WI38 (cell line): ENCODE results near the gene SHISA5.

Source experiments
- H3K4me3 ChIP-seq: 2 replicates; pipeline ENCODE4 v1.5.1; 2011; ENCODE audit warnings: low read depth, mild to moderate bottlenecking, control low read depth, low read length
- TF ChIP-seq, protein P1 (sequence below): IDR thresholded peaks from 2 replicates; pipeline ENCODE4 v1.5.1; 2012; ENCODE audit warnings: low read depth, mild to moderate bottlenecking, control low read depth, low read length

SHISA5 gene

DNA sequence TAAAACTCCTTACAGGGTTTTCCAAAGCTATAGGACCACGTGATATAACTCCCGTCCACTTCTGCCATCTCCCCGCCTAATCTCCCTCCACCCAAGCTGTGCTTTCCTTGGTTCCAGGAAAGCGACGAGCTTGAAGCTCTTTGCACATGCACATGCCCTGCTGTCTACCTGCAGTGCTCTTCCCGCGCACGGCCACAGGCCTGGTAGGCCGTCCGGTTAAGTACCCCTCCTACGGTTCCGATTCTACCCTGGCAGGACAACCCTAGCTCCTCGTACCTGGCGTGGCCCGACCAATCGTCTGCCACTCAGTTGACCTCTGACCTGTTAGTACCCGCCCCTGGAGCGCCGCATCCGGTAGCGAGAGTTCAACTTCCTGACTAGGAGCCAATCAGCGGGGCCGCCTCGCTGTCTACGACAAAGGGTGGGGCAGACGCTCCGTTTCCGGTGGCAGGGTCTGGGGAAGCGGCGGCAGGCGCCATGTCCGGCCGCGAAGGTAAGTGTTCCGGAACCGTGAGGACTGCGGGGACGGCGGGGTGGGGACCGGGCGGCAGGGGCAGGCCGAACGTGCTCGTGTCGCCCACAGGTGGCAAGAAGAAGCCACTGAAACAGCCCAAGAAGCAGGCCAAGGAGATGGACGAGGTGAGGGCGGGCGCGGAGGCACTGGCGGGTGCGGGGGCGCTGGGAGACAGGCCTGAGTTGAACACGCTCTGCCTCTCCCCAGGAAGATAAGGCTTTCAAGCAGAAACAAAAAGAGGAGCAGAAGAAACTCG is 64.0 kb downstream of the SHISA5 start, which contains the start of the genes CCDC51 and TMA7:
Gene CCDC51, minus strand, starts transcription at position 300 of the 770 bp plus-strand sequence. CDS start 4,991 bp downstream, outside the sequence.
Gene TMA7, plus strand, starts transcription at position 438 of the 770 bp plus-strand sequence. Its CDS starts 40 bp downstream, at position 478.
- TF ChIP-seq, protein P1, sequence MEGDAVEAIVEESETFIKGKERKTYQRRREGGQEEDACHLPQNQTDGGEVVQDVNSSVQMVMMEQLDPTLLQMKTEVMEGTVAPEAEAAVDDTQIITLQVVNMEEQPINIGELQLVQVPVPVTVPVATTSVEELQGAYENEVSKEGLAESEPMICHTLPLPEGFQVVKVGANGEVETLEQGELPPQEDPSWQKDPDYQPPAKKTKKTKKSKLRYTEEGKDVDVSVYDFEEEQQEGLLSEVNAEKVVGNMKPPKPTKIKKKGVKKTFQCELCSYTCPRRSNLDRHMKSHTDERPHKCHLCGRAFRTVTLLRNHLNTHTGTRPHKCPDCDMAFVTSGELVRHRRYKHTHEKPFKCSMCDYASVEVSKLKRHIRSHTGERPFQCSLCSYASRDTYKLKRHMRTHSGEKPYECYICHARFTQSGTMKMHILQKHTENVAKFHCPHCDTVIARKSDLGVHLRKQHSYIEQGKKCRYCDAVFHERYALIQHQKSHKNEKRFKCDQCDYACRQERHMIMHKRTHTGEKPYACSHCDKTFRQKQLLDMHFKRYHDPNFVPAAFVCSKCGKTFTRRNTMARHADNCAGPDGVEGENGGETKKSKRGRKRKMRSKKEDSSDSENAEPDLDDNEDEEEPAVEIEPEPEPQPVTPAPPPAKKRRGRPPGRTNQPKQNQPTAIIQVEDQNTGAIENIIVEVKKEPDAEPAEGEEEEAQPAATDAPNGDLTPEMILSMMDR, result no peak
- H3K4me3 ChIP-seq, result peak within 1 kb of the TSS; percentile 96

DNA sequence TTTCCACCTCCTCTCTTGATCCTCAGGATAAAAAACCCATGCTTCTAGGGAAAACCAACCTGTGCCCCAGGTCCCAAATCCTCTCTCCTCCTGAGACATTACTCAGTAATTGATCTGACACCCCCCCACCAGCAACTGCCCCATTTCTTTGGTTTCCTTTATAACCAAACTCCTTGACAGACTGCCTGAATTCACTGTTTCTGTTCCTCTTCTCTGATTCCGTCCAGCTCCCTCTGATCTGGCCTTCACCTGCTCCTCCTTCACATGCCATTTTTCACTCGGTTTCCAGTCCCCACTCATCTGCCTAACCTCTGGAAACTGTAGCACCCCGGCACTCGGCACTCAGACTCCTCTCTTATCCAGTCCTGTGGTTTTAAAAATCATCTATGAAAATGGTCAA is 66.2 kb downstream of the SHISA5 start:
- no peak overlapping the region for H3K4me3 ChIP-seq
- TF ChIP-seq, protein P1, result no peak

DNA sequence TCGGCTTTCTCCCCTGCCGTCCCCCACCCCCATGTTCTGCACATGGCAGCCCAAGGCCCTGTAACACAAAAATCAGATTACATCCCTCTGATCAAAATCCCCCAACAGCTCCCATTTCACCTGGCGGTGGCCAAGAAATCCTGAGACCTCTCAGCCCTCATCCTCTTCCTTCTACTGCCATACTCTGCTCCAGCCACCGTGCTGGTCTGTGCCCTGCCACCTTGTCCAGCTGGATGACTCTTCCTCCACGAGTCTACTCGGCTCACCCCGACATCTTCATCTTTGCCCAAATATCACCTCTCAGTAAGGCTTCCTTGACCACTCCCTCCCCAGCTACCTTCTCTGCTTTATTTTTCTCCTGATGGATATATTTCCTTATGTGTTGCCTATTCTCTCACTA is 67.1 kb downstream of the SHISA5 start:
- no peak overlapping the region for H3K4me3 ChIP-seq
- TF ChIP-seq, protein P1, result no peak

DNA sequence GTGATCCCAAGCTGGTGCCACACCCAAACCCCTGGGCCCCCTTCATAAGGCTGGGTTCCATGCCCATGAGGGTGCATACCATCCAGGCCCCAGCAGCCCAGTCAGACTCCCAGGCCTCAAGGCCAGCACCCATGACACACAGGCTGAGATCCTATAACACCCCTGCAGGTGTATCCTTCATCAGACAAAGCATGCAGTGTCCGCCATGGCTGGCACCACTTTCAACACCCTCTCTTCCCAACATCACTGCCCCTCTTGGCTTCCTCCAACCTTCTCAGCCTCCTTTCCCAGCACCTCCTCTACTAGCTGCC is 67.5 kb downstream of the SHISA5 start:
- H3K4me3 ChIP-seq, result no peak overlapping the region
- TF ChIP-seq, protein P1, result no peak

DNA sequence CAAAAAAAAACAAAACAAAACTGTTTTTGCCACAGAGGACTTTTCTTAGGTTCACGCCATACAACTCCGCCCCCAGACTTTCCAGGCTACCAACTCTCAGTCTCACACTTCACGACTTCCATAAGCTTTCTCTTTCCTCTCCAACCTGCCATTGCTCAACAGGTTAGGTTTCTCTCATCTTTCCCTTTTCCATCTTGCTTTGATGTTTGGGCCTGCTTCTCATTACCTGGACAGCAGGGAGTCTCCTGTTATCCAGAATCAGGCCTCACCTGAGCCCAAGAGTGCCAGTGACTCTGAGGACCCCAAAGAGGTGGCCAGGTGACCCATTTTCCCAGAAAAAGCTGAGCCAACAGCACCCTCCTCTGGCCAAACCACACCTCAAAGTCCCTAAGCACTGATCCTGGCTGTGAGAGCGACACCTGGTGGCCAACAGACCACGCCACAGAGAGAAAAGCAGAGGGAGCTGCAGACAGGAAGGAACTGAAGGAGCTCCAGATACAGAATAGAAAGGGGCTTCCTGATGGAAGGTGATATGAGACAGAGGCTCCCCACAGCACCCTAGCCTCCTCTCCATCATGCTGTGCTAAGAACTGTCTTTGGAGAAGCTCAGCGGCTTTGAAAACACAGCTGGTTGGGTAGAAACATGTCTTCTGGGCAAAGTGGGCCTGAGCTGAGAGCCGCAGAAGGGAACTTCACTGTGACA is 68.0 kb downstream of the SHISA5 start:
- no peak overlapping the region for H3K4me3 ChIP-seq
- TF ChIP-seq, protein P1, result peak; percentile 100

DNA sequence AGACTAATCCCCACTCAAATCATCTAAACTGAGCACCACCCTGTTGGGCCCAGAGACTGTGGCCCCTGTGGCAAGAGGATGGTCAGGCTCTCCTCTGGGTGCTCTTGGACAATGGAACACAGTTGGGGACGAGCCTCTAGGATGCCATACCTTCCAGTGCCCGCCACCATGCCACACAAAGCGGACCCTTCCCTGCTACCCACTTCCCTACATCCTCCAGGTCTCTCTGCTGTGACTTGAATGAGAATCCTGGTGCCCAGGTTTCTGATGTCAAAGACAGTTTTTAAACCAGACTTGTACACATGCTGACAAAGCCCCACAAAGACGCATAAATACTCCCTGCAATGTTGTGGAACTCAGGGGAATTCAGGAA is 68.8 kb downstream of the SHISA5 start:
- TF ChIP-seq, protein P1, result no peak
- H3K4me3 ChIP-seq, result no peak overlapping the region

DNA sequence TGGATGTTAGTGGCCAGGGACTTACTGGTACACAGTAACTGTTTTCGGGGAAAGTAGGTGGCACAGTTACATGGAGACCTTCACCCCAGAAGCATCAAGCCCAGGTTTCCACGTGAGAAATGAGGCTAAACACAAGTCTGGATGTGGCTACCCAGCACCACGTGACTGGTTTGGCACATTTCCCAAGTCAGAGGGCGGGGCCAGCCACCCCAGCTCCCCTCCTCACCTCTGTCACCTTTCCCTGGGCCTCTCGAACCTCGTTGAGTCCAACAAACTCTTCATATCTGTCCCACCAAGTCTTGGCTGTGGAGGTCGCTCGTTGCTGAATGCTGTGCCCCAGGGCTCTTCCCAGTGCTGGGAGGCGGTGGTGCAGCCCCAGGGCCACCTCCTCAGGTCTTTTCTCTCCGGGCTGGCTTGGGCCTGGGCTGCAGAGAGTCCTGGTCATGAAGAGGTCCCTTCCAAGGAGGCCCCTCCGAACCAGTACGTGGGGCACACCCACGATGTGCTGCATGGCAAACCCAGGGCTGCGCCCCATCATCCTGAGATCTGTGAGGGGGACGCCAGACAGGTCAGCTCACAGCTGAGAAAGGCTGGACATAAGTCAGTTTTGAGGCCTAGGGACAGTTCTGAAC is 69.3 kb downstream of the SHISA5 start:
- H3K4me3 ChIP-seq, result no peak overlapping the region
- TF ChIP-seq, protein P1, result no peak
